Naive thymus-derived CD4-positive, alpha-beta T cell (primary cell): Measurements from ENCODE around the gene DCP1A. TPM values are rescaled to one million over a fixed set of nuclear protein-coding genes. Genes with fewer than 3 reads are reported as not detected.
"Not testable (repeated sequence)": the region's sequence is repeated elsewhere in the genome, so short reads cannot be mapped to it uniquely, and the experiment has no call there.

ENCODE experiments used
- ATAC-seq: fragments of 150-1000 bp; cut with Tn5 transposase; 2 replicates; pipeline ENCODE4 v1.10.0; 2021; ENCODE audit warnings: mild to moderate bottlenecking, moderate library complexity
- CTCF ChIA-PET: fragments of 350-600 bp; sonication (Branson Sonifier 250); formaldehyde crosslinking; loops from one replicate; lab custom pipeline; 2021; ENCODE audit warnings: antibody characterized with exemption; lab: Charles Lee
- POLR2A ChIA-PET: fragments of 350-600 bp; sonication (Branson Sonifier 250); formaldehyde crosslinking; loops from one replicate; lab custom pipeline; 2021; ENCODE audit warnings: antibody characterized with exemption, inconsistent platforms; lab: Charles Lee
- DNase-seq, 9 donors: peaks; one replicate each; pipeline versions ENCODE4 v3.0.0 to v3.0.0-alpha.2; 2020 to 2022; ENCODE audit warnings: mixed read lengths in 1 of 9
- H3K27ac ChIP-seq: one replicate; pipeline ENCODE4 v1.7.0; 2013; ENCODE audit warnings: mild to moderate bottlenecking, low read depth, low read length, moderate library complexity
- H3K27me3 ChIP-seq, 2 donors: one replicate each; pipeline ENCODE4 v1.7.0; 2013; ENCODE audit warnings: low read length in 2 of 2, mild to moderate bottlenecking in 2 of 2, moderate library complexity in 2 of 2; ENCODE audit not compliant: control insufficient read depth in 2 of 2, insufficient read depth in 2 of 2
- H3K36me3 ChIP-seq, 3 experiments: 1 replicate in 2 of 3; 2 replicates in 1 of 3; pipeline ENCODE4 v1.7.0; 2013; ENCODE audit warnings: low read length in 3 of 3, mild to moderate bottlenecking in 3 of 3, moderate library complexity in 1 of 3; ENCODE audit not compliant: insufficient read depth in 3 of 3, control insufficient read depth in 2 of 3
- H3K4me1 ChIP-seq, 2 donors: one replicate each; pipeline ENCODE4 v1.7.0; 2013; ENCODE audit warnings: low read length in 2 of 2, mild to moderate bottlenecking in 2 of 2, moderate library complexity in 1 of 2; ENCODE audit not compliant: control insufficient read depth in 2 of 2, insufficient read depth in 2 of 2
- H3K4me3 ChIP-seq: 2 replicates; pipeline ENCODE4 v1.7.0; 2013; ENCODE audit warnings: mild to moderate bottlenecking, low read length
- H3K9me3 ChIP-seq, 3 experiments: 1 replicate in 2 of 3; 2 replicates in 1 of 3; pipeline ENCODE4 v1.7.0; 2013; ENCODE audit warnings: low read length in 3 of 3; ENCODE audit not compliant: control insufficient read depth in 2 of 3
- H3K27ac Mint-ChIP-seq, 9 donors: one replicate each; pipeline ENCODE4 v1.8.0; 2020 to 2022; ENCODE audit warnings: mixed read lengths in 9 of 9, mild to moderate bottlenecking in 8 of 9, moderate library complexity in 5 of 9, inconsistent platforms in 2 of 9
- H3K27me3 Mint-ChIP-seq, 5 donors: one replicate each; pipeline ENCODE4 v1.8.0; 2021 to 2022; ENCODE audit warnings: mixed read lengths in 5 of 5, mild to moderate bottlenecking in 1 of 5
- H3K36me3 Mint-ChIP-seq, 5 donors: one replicate each; pipeline ENCODE4 v1.8.0; 2020 to 2022; ENCODE audit warnings: mixed read lengths in 5 of 5, mild to moderate bottlenecking in 3 of 5, inconsistent platforms in 1 of 5
- H3K4me1 Mint-ChIP-seq, 7 donors: one replicate each; pipeline ENCODE4 v1.8.0; 2020 to 2022; ENCODE audit warnings: mixed read lengths in 7 of 7, mild to moderate bottlenecking in 3 of 7, inconsistent platforms in 1 of 7
- H3K4me3 Mint-ChIP-seq, 10 donors: one replicate each; pipeline ENCODE4 v1.8.0; 2020 to 2022; ENCODE audit warnings: mild to moderate bottlenecking in 10 of 10, mixed read lengths in 10 of 10, moderate library complexity in 6 of 10, inconsistent platforms in 2 of 10
- H3K9me3 Mint-ChIP-seq, 11 donors: one replicate each; pipeline ENCODE4 v1.8.0; 2020 to 2022; ENCODE audit warnings: mixed read lengths in 11 of 11, mild to moderate bottlenecking in 4 of 11, inconsistent platforms in 1 of 11, moderate library complexity in 1 of 11
- intact Hi-C, 2 donors: fragments of 100-400 bp; cut with micrococcal nuclease; formaldehyde crosslinking; loops; one replicate each; pipeline ENCODE4 v1.15.1; 2023
- polyA plus RNA-seq, 2 donors: library from polyadenylated mRNA; unstranded; fragments of 300-500 nt; fragmentation: Illumina TruSeq; gene quantifications; one replicate each; pipeline ENCODE4 v1.2.3, GENCODE V29; 2021
- total RNA-seq, 6 experiments: library from RNA in 5 of 6; stranded (reverse) in 5 of 6; gene quantifications; 1 replicate in 5 of 6; 2 replicates in 1 of 6; pipeline ENCODE4 v1.2.3 and lab custom pipeline; 2021 to 2026

DCP1A gene
- total and polyA plus RNA-seq, 7 experiments from 2014 or later: 34.0 to 68.0 (median 46.1) TPM

- Mint-ChIP-seq H3K4me1 (no peaks in the 10 kb centered on the region), H3K27ac (no peak overlapping the region), H3K36me3 (no peaks in the 10 kb centered on the region), H3K27me3 (peaks cover 16 to 49% (median 34%) of the 10 kb centered on the region in 5 donors), H3K4me3 (no peak overlapping the region), H3K9me3 (no peaks in the 10 kb centered on the region)
- Histone ChIP-seq H3K9me3 (no peaks in the 10 kb centered on the region), H3K27ac (no peak overlapping the region), H3K27me3 (no peaks in the 10 kb centered on the region), H3K4me1 (no peaks in the 10 kb centered on the region), H3K36me3 (no peaks in the 10 kb centered on the region), H3K4me3 (no peak overlapping the region)
- intact Hi-C loops: no loop called here
- POLR2A ChIA-PET: no interaction called here
- DNase-seq: no peak
- ATAC-seq: no peak
- CTCF ChIA-PET: no interaction called here
These were observed 29.3 kb upstream of the DCP1A start for GRCh38 chr3:53376679-53377078.

GRCh38 chr3:53375019-53375418, 27.7 kb upstream of the DCP1A start:
- Mint-ChIP-seq H3K4me1 (no peaks in the 10 kb centered on the region), H3K27ac (no peak overlapping the region), H3K27me3 (peaks cover 14 to 49% (median 33%) of the 10 kb centered on the region in 5 donors), H3K36me3 (no peaks in the 10 kb centered on the region), H3K9me3 (peaks cover 0 to 4% (median 0%) of the 10 kb centered on the region in 11 donors), H3K4me3 (no peak overlapping the region)
- Histone ChIP-seq H3K27ac (no peak overlapping the region), H3K27me3 (no peaks in the 10 kb centered on the region), H3K4me1 (no peaks in the 10 kb centered on the region), H3K9me3 (no peaks in the 10 kb centered on the region), H3K4me3 (no peak overlapping the region), H3K36me3 (no peaks in the 10 kb centered on the region)
- ChIA-PET POLR2A (no interaction called here), CTCF (no interaction called here)
- ATAC-seq (peak; percentile 76), DNase-seq (peak in 6 of 9 donors; percentile 3 to 66 (median 13))
- intact Hi-C loops: loop anchor here in 1 of 2 donors (1.0 kb wide), 1 partner anchor 335 kb away; no protein-coding TSS in a partner anchor

GRCh38 chr3:53370719-53371118, 23.4 kb upstream of the DCP1A start:
- H3K27ac Mint-ChIP-seq, intact Hi-C loops, H3K4me3 ChIP-seq, CTCF ChIA-PET, H3K4me1 Mint-ChIP-seq, H3K9me3 Mint-ChIP-seq, H3K27ac ChIP-seq, H3K36me3 ChIP-seq, H3K4me3 Mint-ChIP-seq, H3K9me3 ChIP-seq, DNase-seq, H3K4me1 ChIP-seq, POLR2A ChIA-PET, ATAC-seq, H3K36me3 Mint-ChIP-seq, H3K27me3 ChIP-seq: not testable (repeated sequence)
- peaks cover 4 to 30% (median 15%) of the 10 kb centered on the region in 5 donors for H3K27me3 Mint-ChIP-seq

GRCh38 chr3:53361852-53362251, 14.5 kb upstream of the DCP1A start:
- Histone ChIP-seq H3K27ac (no peak overlapping the region), H3K36me3 (no peaks in the 10 kb centered on the region), H3K9me3 (no peaks in the 10 kb centered on the region), H3K4me3 (no peak overlapping the region), H3K4me1 (no peaks in the 10 kb centered on the region), H3K27me3 (no peaks in the 10 kb centered on the region)
- no peak overlapping the region for H3K27ac Mint-ChIP-seq
- no peaks in the 10 kb centered on the region for H3K36me3 Mint-ChIP-seq
- CTCF ChIA-PET: no interaction called here
- H3K27me3 Mint-ChIP-seq: peaks cover 0 to 26% (median 0%) of the 10 kb centered on the region in 5 donors
- POLR2A ChIA-PET: no interaction called here
- intact Hi-C loops: no loop called here
- DNase-seq (no peak), ATAC-seq (peak; percentile 76)
- no peak overlapping the region for H3K4me3 Mint-ChIP-seq
- peaks cover 0 to 5% (median 0%) of the 10 kb centered on the region in 11 donors for H3K9me3 Mint-ChIP-seq
- no peaks in the 10 kb centered on the region for H3K4me1 Mint-ChIP-seq

GRCh38 chr3:53357458-53357857, 10.1 kb upstream of the DCP1A start:
- Histone ChIP-seq H3K4me3 (no peak overlapping the region), H3K4me1 (no peaks in the 10 kb centered on the region), H3K36me3 (no peaks in the 10 kb centered on the region), H3K27ac (no peak overlapping the region), H3K27me3 (no peaks in the 10 kb centered on the region), H3K9me3 (no peaks in the 10 kb centered on the region)
- DNase-seq (no peak), ATAC-seq (no peak)
- no peak overlapping the region for H3K4me3 Mint-ChIP-seq
- POLR2A ChIA-PET: interaction anchor here (2.2 kb wide), 1 partner anchor 10 kb away, joined by 13 read pairs; the partner anchor contains the start of gene DCP1A
- intact Hi-C loops: no loop called here
- H3K27me3 Mint-ChIP-seq: peaks cover 0 to 24% (median 0%) of the 10 kb centered on the region in 5 donors
- peaks cover 0 to 1% (median 0%) of the 10 kb centered on the region in 11 donors for H3K9me3 Mint-ChIP-seq
- H3K36me3 Mint-ChIP-seq: no peaks in the 10 kb centered on the region
- H3K4me1 Mint-ChIP-seq: peaks cover 0 to 8% (median 0%) of the 10 kb centered on the region in 7 donors
- peak overlapping the region in 1 of 9 donors; percentile 44 for H3K27ac Mint-ChIP-seq
- CTCF ChIA-PET: no interaction called here

- no peaks in the 10 kb centered on the region for H3K9me3 ChIP-seq
- CTCF ChIA-PET: no interaction called here
- Mint-ChIP-seq H3K4me3 (no peak overlapping the region), H3K27me3 (peaks cover 0 to 20% (median 0%) of the 10 kb centered on the region in 5 donors), H3K4me1 (peaks cover 0 to 13% (median 3%) of the 10 kb centered on the region in 7 donors), H3K9me3 (peaks cover 0 to under 1% (median 0%) of the 10 kb centered on the region in 11 donors), H3K36me3 (no peaks in the 10 kb centered on the region), H3K27ac (peak overlapping the region in 1 of 9 donors; percentile 44)
- no peaks in the 10 kb centered on the region for H3K36me3 ChIP-seq
- H3K4me1 ChIP-seq: no peaks in the 10 kb centered on the region
- POLR2A ChIA-PET: no interaction called here
- DNase-seq: no peak
- H3K27me3 ChIP-seq: no peaks in the 10 kb centered on the region
- no peak overlapping the region for H3K4me3 ChIP-seq
- no peak overlapping the region for H3K27ac ChIP-seq
- intact Hi-C loops: no loop called here
- no peak for ATAC-seq
These were observed 7.7 kb upstream of the DCP1A start for GRCh38 chr3:53354945-53355498.

GRCh38 chr3:53353202-53353601, 5.9 kb upstream of the DCP1A start:
- no peak overlapping the region for H3K27ac ChIP-seq
- CTCF ChIA-PET: no interaction called here
- Mint-ChIP-seq H3K4me1 (peaks cover 0 to 15% (median 3%) of the 10 kb centered on the region in 7 donors), H3K9me3 (no peaks in the 10 kb centered on the region), H3K27me3 (peaks cover 0 to 6% (median 0%) of the 10 kb centered on the region in 5 donors), H3K36me3 (no peaks in the 10 kb centered on the region), H3K27ac (no peak overlapping the region), H3K4me3 (no peak overlapping the region)
- intact Hi-C loops: no loop called here
- POLR2A ChIA-PET: no interaction called here
- DNase-seq (no peak), ATAC-seq (no peak)
- H3K4me1 ChIP-seq: peaks cover 0 to 1% of the 10 kb centered on the region in 2 donors
- no peaks in the 10 kb centered on the region for H3K36me3 ChIP-seq
- no peaks in the 10 kb centered on the region for H3K27me3 ChIP-seq
- no peaks in the 10 kb centered on the region for H3K9me3 ChIP-seq
- H3K4me3 ChIP-seq: no peak overlapping the region
